Measurements from ENCODE around the gene LIPN. TPM values are rescaled to one million over a fixed set of nuclear protein-coding genes. Genes with fewer than 3 reads are reported as not detected.

Gene LIPN
- total RNA-seq, 1 donor from 2014 or later = 1.0 TPM

- Histone ChIP-seq H3K4me1 (no peaks in the 10 kb centered on the region), H3K27ac (no peak overlapping the region), H3K36me3 (no peaks in the 10 kb centered on the region), H3K9me3 (no peaks in the 10 kb centered on the region), H3K4me3 (no peak overlapping the region), H3K27me3 (no peaks in the 10 kb centered on the region)
- no peak for TF ChIP-seq CTCF (IDR thresholded peaks at IDR 0.05)
- intact Hi-C loops (cut with DNase I) = no loop called here
- DNase-seq (no peak), ATAC-seq (no peak)
These were observed 15.8 kb upstream of the LIPN start for GRCh38 chr10:88744002-88744401.

- no peaks in the 10 kb centered on the region for H3K27me3 ChIP-seq
- TF ChIP-seq CTCF (IDR thresholded peaks at IDR 0.05) = no peak
- no peaks in the 10 kb centered on the region for H3K9me3 ChIP-seq
- intact Hi-C loops (cut with DNase I) = no loop called here
- H3K36me3 ChIP-seq = no peaks in the 10 kb centered on the region
- H3K4me1 ChIP-seq = no peaks in the 10 kb centered on the region
- DNase-seq (no peak), ATAC-seq (no peak)
- no peak overlapping the region for H3K4me3 ChIP-seq
- no peak overlapping the region for H3K27ac ChIP-seq
These were observed 14.2 kb upstream of the LIPN start for GRCh38 chr10:88745633-88746032.

- Histone ChIP-seq H3K27ac (no peak overlapping the region), H3K27me3 (no peaks in the 10 kb centered on the region), H3K36me3 (no peaks in the 10 kb centered on the region)
These were observed 5.5 kb upstream of the LIPN start for GRCh38 chr10:88754287-88754686.

GRCh38 chr10:88755753-88756152 lies 4.1 kb upstream of the LIPN start:
- ATAC-seq = no peak

More at GRCh38 chr10:88754287-88754686, 5.5 kb upstream of the LIPN start:
- H3K4me3 ChIP-seq = no peak overlapping the region
- H3K4me1 ChIP-seq = no peaks in the 10 kb centered on the region
- no peaks in the 10 kb centered on the region for H3K9me3 ChIP-seq
- ATAC-seq (no peak), DNase-seq (no peak)
- no peak for TF ChIP-seq CTCF (IDR thresholded peaks at IDR 0.05)
- intact Hi-C loops (cut with DNase I) = no loop called here

GRCh38 chr10:88756660-88757059 lies 3.2 kb upstream of the LIPN start:
- Histone ChIP-seq H3K27me3 (no peaks in the 10 kb centered on the region), H3K27ac (no peak overlapping the region), H3K4me1 (no peaks in the 10 kb centered on the region), H3K36me3 (no peaks in the 10 kb centered on the region), H3K4me3 (no peak overlapping the region), H3K9me3 (no peaks in the 10 kb centered on the region)
- intact Hi-C loops (cut with DNase I) = no loop called here
- no peak for ATAC-seq
- no peak for TF ChIP-seq CTCF (IDR thresholded peaks at IDR 0.05)
- no peak for DNase-seq

More at GRCh38 chr10:88755753-88756152, 4.1 kb upstream of the LIPN start:
- no peaks in the 10 kb centered on the region for H3K4me1 ChIP-seq
- no peak for DNase-seq
- H3K4me3 ChIP-seq = no peak overlapping the region
- H3K36me3 ChIP-seq = no peaks in the 10 kb centered on the region
- H3K27me3 ChIP-seq = no peaks in the 10 kb centered on the region
- intact Hi-C loops (cut with DNase I) = no loop called here
- no peaks in the 10 kb centered on the region for H3K9me3 ChIP-seq
- no peak overlapping the region for H3K27ac ChIP-seq
- TF ChIP-seq CTCF (IDR thresholded peaks at IDR 0.05) = no peak

- no peaks in the 10 kb centered on the region for H3K27me3 ChIP-seq
- H3K36me3 ChIP-seq = no peaks in the 10 kb centered on the region
- no peak overlapping the region for H3K27ac ChIP-seq
- ATAC-seq (no peak), DNase-seq (no peak)
- intact Hi-C loops (cut with DNase I) = no loop called here
- no peaks in the 10 kb centered on the region for H3K9me3 ChIP-seq
- H3K4me3 ChIP-seq = no peak overlapping the region
- H3K4me1 ChIP-seq = no peaks in the 10 kb centered on the region
- TF ChIP-seq CTCF (IDR thresholded peaks at IDR 0.05) = no peak
These were observed 3.1 kb downstream of the LIPN start for GRCh38 chr10:88762906-88763305.
